Measurements from ENCODE around the gene CUBN.

DNA sequence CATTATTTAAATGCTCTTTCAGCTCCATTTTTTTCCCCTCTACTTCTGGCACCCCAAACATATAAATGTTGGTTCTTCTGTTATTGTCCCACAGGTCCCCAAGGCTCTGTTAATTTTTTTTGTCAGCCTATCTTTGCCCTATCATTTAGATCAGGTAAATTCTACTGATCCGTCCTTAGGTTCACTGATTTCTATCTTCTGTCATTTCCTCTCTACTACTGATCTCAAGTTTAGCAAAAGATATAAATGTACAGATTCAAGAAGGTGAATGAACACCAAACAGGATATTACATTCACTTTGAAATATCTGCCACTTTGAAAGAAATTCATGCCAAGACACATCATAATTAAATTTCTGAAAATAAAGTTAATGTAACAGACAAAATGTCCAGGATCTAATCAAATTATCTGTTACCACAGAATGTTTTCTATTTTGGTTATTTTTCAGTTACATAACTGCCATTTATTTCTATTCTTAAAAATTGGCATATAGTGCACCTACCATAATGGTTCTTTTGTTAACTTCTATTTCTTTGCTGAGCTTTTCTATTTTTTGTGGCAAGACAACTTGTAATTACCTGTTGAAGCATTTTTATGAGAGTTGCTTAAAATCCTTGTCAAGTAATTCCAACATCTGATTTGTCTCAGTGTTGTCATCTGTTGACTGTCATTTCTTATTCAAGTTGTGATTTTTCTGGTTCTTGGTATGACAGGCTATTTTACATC lies 12.1 kb upstream of the CUBN start:
- TF ChIP-seq, protein P1, sequence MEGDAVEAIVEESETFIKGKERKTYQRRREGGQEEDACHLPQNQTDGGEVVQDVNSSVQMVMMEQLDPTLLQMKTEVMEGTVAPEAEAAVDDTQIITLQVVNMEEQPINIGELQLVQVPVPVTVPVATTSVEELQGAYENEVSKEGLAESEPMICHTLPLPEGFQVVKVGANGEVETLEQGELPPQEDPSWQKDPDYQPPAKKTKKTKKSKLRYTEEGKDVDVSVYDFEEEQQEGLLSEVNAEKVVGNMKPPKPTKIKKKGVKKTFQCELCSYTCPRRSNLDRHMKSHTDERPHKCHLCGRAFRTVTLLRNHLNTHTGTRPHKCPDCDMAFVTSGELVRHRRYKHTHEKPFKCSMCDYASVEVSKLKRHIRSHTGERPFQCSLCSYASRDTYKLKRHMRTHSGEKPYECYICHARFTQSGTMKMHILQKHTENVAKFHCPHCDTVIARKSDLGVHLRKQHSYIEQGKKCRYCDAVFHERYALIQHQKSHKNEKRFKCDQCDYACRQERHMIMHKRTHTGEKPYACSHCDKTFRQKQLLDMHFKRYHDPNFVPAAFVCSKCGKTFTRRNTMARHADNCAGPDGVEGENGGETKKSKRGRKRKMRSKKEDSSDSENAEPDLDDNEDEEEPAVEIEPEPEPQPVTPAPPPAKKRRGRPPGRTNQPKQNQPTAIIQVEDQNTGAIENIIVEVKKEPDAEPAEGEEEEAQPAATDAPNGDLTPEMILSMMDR (IDR thresholded peaks at IDR 0.05 in 4 of 5, conservative IDR thresholded peaks at IDR 0.05 in 1 of 5), result no peak
- TF ChIP-seq POLR2A (IDR thresholded peaks at IDR 0.05), result no peak

All from gastrocnemius medialis (tissue), 4 donors.